Natural killer cell (primary cell): ENCODE measurements around the gene BRD4. TPM values are rescaled to one million over a fixed set of nuclear protein-coding genes. Genes with fewer than 3 reads are reported as not detected.

Experiments
- ATAC-seq, 3 donors: fragments of 150-1000 bp in 2 of 3; fragments of 200-7000 bp in 1 of 3; cut with Tn5 transposase; 1 replicate in 1 of 3; 2 replicates in 2 of 3; pipeline ENCODE4 v1.10.0; 2021; ENCODE audit warnings: mild to moderate bottlenecking in 2 of 3, moderate library complexity in 2 of 3
- DNase-seq, 2 donors: peaks; one replicate each; pipeline versions ENCODE4 v3.0.0 to v3.0.0-alpha.2; 2013 to 2021; ENCODE audit warnings: mixed read lengths in 1 of 2
- H3K27ac ChIP-seq: one replicate; pipeline ENCODE4 v1.5.1; 2013; ENCODE audit warnings: mild to moderate bottlenecking, low read length
- H3K27me3 ChIP-seq: one replicate; pipeline ENCODE4 v1.6.1; 2013; ENCODE audit warnings: low read length; ENCODE audit not compliant: control insufficient read depth, insufficient read depth
- H3K36me3 ChIP-seq: one replicate; pipeline ENCODE4 v1.6.1; 2013; ENCODE audit warnings: low read length; ENCODE audit not compliant: control insufficient read depth, insufficient read depth
- H3K4me1 ChIP-seq: one replicate; pipeline ENCODE4 v1.6.1; 2013; ENCODE audit warnings: low read length; ENCODE audit not compliant: control insufficient read depth, insufficient read depth
- H3K4me3 ChIP-seq: one replicate; pipeline ENCODE4 v1.5.1; 2013; ENCODE audit warnings: low read length
- H3K9me3 ChIP-seq: one replicate; pipeline ENCODE4 v1.6.1; 2013; ENCODE audit warnings: low read length; ENCODE audit not compliant: control insufficient read depth, insufficient read depth
- H3K27ac Mint-ChIP-seq, 2 donors: one replicate each; pipeline ENCODE4 v1.8.0; 2022; ENCODE audit warnings: mild to moderate bottlenecking in 2 of 2, mixed read lengths in 2 of 2, moderate library complexity in 1 of 2
- H3K27me3 Mint-ChIP-seq, 2 donors: one replicate each; pipeline ENCODE4 v1.8.0; 2022; ENCODE audit warnings: low read depth in 2 of 2, mixed read lengths in 2 of 2
- H3K36me3 Mint-ChIP-seq: one replicate; pipeline ENCODE4 v1.8.0; 2022; ENCODE audit warnings: mixed read lengths
- H3K4me1 Mint-ChIP-seq, 2 donors: one replicate each; pipeline ENCODE4 v1.8.0; 2022; ENCODE audit warnings: mixed read lengths in 2 of 2
- H3K4me3 Mint-ChIP-seq: one replicate; pipeline ENCODE4 v1.8.0; 2022; ENCODE audit warnings: mild to moderate bottlenecking, moderate library complexity, mixed read lengths
- H3K9me3 Mint-ChIP-seq, 2 donors: one replicate each; pipeline ENCODE4 v1.8.0; 2022; ENCODE audit warnings: mixed read lengths in 2 of 2
- WGBS: methylation state at CpG from one replicate; pipeline ENCODE4 v1.1.7; 2013; ENCODE audit warnings: missing lambda C conversion rate; ENCODE audit not compliant: insufficient coverage; 5-methylcytosine and 5-hydroxymethylcytosine counted together
- intact Hi-C: fragments of 100-400 bp; cut with micrococcal nuclease; formaldehyde crosslinking; loops from one replicate; pipeline ENCODE4 v1.14.2; 2022
- total RNA-seq, 4 donors: library from RNA; stranded (reverse); fragments of 120-200 nt in 1 of 4; gene quantifications; one replicate each; pipeline versions ENCODE4 v1.2.3 to v1.2.4, GENCODE V29; 2013 to 2022
- TF ChIP-seq, protein P1 (sequence below): fragments of 200-600 bp; IDR thresholded peaks from one replicate; pipeline ENCODE4 v1.8.0; 2022; ENCODE audit warnings: antibody characterized with exemption

BRD4 gene
- total RNA-seq, 3 donors from 2014 or later (not counting 1 experiment from before 2014, with no cell fraction given): 91.9 to 116 (median 98.3) TPM

DNA sequence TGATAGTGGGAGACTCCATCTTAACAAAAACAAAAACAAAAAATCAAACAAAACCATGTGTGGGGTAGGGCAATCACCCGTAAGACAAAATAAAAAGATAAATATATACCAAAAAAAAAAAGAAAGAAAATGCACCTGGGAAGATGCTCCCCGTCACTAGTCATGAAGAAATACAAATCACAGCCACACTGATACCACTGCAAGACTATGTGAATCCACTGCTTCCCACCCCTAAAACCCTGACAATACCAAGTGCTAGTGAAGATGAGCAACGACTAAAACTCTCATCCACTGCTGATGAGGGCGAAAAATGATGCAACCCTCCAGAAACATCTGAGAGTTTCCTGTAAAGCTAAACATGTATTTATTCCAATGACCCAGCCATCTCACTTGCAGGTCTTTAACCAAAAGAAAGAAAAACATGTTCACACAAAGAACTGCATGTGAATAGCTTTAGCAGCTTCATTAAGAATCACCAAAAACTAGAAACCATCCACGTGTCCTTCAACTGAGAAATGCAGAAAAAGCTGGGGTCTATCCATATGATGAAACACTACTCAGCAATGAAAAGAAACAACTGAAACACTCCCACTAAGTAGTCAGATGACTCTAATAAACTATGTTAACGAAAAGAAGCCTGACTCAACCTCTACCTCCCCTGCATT lies 31.7 kb downstream of the BRD4 start:
- no peaks in the 10 kb centered on the region for H3K36me3 Mint-ChIP-seq
- Histone ChIP-seq H3K4me1 (peaks cover 59% of the 10 kb centered on the region), H3K4me3 (no peak overlapping the region), H3K9me3 (no peaks in the 10 kb centered on the region), H3K27ac (no peak overlapping the region), H3K27me3 (no peaks in the 10 kb centered on the region), H3K36me3 (peaks cover 2% of the 10 kb centered on the region)
- peaks cover 76 to 89% of the 10 kb centered on the region in 2 donors for H3K4me1 Mint-ChIP-seq
- intact Hi-C loops: no loop called here
- H3K27me3 Mint-ChIP-seq: no peaks in the 10 kb centered on the region
- ATAC-seq: no peak
- DNase-seq: no peak
- H3K4me3 Mint-ChIP-seq: peak overlapping the region; percentile 41
- peak overlapping the region; percentile 14 to 71 for H3K27ac Mint-ChIP-seq
- TF ChIP-seq, protein P1, sequence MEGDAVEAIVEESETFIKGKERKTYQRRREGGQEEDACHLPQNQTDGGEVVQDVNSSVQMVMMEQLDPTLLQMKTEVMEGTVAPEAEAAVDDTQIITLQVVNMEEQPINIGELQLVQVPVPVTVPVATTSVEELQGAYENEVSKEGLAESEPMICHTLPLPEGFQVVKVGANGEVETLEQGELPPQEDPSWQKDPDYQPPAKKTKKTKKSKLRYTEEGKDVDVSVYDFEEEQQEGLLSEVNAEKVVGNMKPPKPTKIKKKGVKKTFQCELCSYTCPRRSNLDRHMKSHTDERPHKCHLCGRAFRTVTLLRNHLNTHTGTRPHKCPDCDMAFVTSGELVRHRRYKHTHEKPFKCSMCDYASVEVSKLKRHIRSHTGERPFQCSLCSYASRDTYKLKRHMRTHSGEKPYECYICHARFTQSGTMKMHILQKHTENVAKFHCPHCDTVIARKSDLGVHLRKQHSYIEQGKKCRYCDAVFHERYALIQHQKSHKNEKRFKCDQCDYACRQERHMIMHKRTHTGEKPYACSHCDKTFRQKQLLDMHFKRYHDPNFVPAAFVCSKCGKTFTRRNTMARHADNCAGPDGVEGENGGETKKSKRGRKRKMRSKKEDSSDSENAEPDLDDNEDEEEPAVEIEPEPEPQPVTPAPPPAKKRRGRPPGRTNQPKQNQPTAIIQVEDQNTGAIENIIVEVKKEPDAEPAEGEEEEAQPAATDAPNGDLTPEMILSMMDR: no peak
- 68% methylated on average over 5 of the region's 6 CpGs for WGBS
- H3K9me3 Mint-ChIP-seq: no peaks in the 10 kb centered on the region

DNA sequence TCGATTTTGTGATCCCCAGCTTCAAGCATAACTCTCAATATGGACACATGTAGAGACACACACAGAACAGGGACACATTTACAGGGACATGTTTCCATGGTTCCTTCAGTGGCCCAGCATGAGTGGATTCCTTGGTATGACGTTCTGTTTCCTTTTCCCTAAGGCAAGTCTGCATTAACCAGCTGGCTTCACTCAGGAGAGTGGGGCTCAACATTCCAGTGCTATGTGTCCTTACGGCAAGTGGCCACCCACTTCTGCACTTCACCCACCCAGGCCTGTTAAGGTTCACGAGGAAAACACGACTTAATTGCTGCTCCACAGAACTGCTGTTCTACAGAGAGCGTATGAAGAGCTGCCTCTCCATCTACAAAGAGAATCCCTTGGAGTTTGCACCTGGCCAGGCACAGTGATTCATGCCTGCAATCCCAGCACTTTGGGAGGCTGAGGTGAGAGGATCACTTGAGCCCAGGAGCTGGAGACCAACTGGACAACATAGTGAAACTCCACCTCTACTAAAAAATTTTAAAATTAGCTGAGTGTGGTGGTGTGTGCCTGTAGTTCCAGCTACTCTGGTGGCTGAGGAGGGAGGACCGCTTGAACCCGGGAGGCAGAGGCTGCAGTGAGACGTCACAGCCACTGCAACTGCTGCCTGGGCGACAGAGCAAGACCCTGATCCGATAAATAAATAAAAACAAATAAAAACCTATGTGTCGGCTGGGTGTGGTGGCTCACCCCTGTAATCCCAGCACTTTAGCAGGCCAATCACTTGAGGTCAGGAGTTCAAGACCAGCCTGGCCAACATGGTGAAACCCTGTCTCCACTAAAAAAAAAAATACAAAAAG lies 32.5 kb downstream of the BRD4 start:
- H3K4me3 Mint-ChIP-seq: no peak overlapping the region
- Histone ChIP-seq H3K27me3 (no peaks in the 10 kb centered on the region), H3K9me3 (no peaks in the 10 kb centered on the region), H3K36me3 (peaks cover 2% of the 10 kb centered on the region), H3K27ac (no peak overlapping the region), H3K4me3 (no peak overlapping the region), H3K4me1 (peaks cover 62% of the 10 kb centered on the region)
- WGBS: 93% methylated on average over 12 of the region's 12 CpGs
- H3K9me3 Mint-ChIP-seq: no peaks in the 10 kb centered on the region
- H3K4me1 Mint-ChIP-seq: peaks cover 82 to 92% of the 10 kb centered on the region in 2 donors
- no peaks in the 10 kb centered on the region for H3K27me3 Mint-ChIP-seq
- H3K27ac Mint-ChIP-seq: peak overlapping the region; percentile 14 to 82
- H3K36me3 Mint-ChIP-seq: no peaks in the 10 kb centered on the region
- TF ChIP-seq, protein P1: no peak
- DNase-seq: no peak
- ATAC-seq: no peak
- intact Hi-C loops: no loop called here

DNA sequence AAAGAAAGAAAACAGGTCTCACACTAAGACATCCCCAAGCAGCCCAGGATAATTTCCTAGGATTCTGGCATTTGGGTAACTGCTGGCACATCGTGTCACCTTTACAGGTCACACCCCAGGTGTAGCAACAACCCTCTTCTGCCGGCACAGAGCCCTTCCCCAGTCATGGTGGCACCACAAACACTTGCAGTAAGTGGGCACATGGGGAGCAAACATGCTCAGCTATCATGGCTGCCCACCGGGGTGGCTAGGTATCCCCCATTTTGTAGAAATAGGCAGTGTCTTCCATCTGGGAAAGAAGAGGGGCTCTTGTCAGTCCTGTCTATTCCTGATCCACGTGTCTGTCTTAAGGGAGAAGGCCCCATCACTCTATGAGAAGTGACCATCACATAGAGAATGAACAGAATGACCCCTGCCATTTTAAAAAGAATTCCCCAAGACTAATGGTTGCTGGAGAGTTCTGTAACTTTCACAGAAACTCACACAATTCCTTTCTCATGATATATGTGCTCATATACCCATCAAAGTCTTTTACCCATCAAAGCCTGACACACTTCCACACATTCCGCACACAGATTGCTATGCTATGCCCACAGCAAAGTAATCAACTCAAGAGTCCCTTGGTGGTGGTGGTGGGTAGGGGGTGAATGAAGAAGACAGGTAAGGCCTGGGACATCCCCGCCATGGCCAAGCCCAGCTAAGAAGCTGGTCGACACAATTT lies 33.3 kb downstream of the BRD4 start:
- H3K4me1 ChIP-seq: peaks cover 63% of the 10 kb centered on the region
- H3K36me3 ChIP-seq: peaks cover 2% of the 10 kb centered on the region
- intact Hi-C loops: no loop called here
- TF ChIP-seq, protein P1: no peak
- H3K4me1 Mint-ChIP-seq: peaks cover 83 to 92% of the 10 kb centered on the region in 2 donors
- ATAC-seq: no peak
- no peaks in the 10 kb centered on the region for H3K27me3 ChIP-seq
- no peak for DNase-seq
- H3K36me3 Mint-ChIP-seq: no peaks in the 10 kb centered on the region
- no peak overlapping the region for H3K27ac ChIP-seq
- peak overlapping the region; percentile 14 to 82 for H3K27ac Mint-ChIP-seq
- no peaks in the 10 kb centered on the region for H3K27me3 Mint-ChIP-seq
- no peak overlapping the region for H3K4me3 ChIP-seq
- peak overlapping the region; percentile 17 for H3K4me3 Mint-ChIP-seq
- 82% methylated on average over 7 of the region's 7 CpGs for WGBS
- no peaks in the 10 kb centered on the region for H3K9me3 ChIP-seq
- H3K9me3 Mint-ChIP-seq: no peaks in the 10 kb centered on the region
